Measurements from ENCODE around the gene RPS23. TPM values are rescaled to one million over a fixed set of nuclear protein-coding genes. Genes with fewer than 3 reads are reported as not detected.
"Not testable (repeated sequence)": the region's sequence is repeated elsewhere in the genome, so short reads cannot be mapped to it uniquely, and the experiment has no call there.

Gene RPS23
- total and polyA plus RNA-seq, 2 experiments from 2014 or later, result 702 to 1,239 TPM

DNA sequence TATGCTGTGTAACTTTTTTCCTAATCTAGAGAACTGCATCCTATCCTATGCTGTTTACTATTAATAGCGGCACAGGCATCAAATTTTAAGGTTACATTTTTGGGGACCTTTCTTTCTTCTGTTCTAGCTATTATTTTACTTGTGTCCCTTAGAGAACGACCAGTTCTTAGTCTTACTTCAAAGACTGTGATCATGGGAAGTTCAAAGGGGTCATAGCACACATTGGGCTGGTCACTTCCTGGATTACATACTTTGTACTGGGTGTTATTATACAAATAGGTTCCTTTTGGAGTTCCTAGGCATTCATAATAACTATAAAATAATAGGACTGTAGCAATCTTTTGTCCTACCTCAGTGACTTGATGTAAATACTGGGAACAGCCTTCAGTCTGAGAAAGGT is 8.8 kb downstream of the RPS23 start:
- not testable (repeated sequence) for H3K36me3 ChIP-seq; H3K9me3 ChIP-seq (ENCODE audit: low read depth); H3K4me1 ChIP-seq (ENCODE audit: low read depth); H3K27me3 ChIP-seq; H3K27ac ChIP-seq; H3K4me3 ChIP-seq; DNase-seq (ENCODE audit: low read depth in 1 of 2, low spot score in 1 of 2)

DNA sequence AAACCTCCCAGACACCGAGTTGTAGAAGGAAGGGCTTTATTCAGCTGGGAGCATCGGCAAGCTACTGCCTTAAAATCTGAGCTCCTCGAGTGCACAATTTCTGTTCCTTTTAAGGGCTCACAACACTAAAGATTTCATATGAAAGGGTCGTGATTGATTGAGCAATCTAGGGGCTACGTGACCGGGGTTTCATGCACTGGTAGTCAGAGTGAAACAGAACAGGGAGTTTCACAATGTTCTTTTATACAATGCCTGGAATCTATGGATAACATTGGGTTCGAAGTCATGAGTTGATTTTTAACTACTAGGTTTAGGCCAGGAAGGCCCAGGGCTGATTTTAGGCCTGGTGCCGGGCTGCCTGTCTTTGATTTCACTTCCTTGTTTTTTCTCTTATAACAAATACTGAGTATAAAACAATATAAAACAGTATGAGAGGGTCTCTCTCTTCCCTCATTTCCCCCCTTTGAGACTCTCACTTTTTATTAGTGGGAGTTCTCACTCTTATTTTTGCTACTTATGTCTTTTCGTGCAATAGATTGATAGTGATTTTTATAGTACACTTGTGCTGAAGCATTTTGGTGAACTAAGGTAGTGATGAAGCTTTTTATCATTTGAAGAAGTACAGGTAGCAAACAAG is 10.7 kb downstream of the RPS23 start:
- H3K4me3 ChIP-seq; H3K36me3 ChIP-seq; DNase-seq (ENCODE audit: low read depth in 1 of 2, low spot score in 1 of 2); H3K27me3 ChIP-seq; H3K27ac ChIP-seq; H3K4me1 ChIP-seq (ENCODE audit: low read depth); H3K9me3 ChIP-seq (ENCODE audit: low read depth): not testable (repeated sequence)

DNA sequence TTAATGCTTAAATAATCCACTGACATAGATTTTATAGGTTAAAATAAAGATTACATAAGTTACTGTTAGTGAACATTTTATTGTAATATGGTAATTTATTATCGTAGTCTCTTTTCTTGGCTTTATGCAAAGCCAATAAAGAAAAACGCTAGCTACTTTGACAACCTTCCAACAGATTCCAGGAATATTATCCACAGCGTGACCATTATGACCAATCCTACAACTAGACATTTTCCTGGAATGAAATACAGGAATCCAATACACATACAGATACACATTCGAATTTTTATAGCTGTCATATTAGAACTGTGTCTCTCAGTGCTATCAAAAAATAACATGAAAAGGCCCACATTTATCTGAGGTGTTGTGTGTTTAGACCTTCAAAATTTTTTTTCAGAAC is 13.1 kb downstream of the RPS23 start:
- H3K27ac ChIP-seq, result no peak overlapping the region
- H3K27me3 ChIP-seq, result no peaks in the 10 kb centered on the region
- H3K4me1 ChIP-seq (ENCODE audit: low read depth), result no peaks in the 10 kb centered on the region
- H3K4me3 ChIP-seq, result no peak overlapping the region
- peak in 1 of 2 donors; percentile 57 for DNase-seq (ENCODE audit: low read depth in 1 of 2, low spot score in 1 of 2)
- no peaks in the 10 kb centered on the region for H3K9me3 ChIP-seq (ENCODE audit: low read depth)
- TF ChIP-seq, protein P1, sequence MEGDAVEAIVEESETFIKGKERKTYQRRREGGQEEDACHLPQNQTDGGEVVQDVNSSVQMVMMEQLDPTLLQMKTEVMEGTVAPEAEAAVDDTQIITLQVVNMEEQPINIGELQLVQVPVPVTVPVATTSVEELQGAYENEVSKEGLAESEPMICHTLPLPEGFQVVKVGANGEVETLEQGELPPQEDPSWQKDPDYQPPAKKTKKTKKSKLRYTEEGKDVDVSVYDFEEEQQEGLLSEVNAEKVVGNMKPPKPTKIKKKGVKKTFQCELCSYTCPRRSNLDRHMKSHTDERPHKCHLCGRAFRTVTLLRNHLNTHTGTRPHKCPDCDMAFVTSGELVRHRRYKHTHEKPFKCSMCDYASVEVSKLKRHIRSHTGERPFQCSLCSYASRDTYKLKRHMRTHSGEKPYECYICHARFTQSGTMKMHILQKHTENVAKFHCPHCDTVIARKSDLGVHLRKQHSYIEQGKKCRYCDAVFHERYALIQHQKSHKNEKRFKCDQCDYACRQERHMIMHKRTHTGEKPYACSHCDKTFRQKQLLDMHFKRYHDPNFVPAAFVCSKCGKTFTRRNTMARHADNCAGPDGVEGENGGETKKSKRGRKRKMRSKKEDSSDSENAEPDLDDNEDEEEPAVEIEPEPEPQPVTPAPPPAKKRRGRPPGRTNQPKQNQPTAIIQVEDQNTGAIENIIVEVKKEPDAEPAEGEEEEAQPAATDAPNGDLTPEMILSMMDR (IDR thresholded peaks at IDR 0.05; ENCODE audit: low read depth, low read length), result no peak
- no peaks in the 10 kb centered on the region for H3K36me3 ChIP-seq

DNA sequence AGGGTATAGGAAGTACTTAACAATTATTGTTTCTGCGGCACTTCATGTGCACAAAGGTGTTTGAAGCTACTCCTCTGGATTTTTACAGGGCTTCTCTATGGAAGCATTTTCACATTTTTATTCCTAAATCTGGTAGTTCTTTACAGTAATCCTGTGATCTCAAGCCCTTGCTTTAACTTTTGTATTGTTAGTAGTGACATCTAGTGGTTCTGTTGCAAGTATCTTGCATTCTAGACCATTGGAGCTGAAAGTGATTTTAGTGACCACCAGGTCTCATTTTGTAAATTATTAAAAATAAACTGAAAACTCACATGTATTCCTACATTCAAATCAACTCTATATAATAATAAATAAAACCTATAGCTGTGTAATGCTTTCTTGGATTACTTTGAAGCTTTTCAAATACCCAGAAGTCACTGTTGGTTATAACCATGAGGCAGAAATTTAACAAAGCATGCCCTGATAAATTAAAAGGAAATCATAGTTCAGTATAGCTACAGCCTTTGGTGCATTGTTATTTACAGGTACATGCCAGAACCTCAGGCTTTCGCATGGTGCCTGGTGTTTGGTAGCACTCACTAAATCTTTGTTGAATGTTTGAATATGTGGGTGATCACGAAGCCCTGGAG is 18.9 kb downstream of the RPS23 start:
- Histone ChIP-seq H3K27me3 (no peaks in the 10 kb centered on the region), H3K4me1 (ENCODE audit: low read depth) (peaks cover 5% of the 10 kb centered on the region), H3K27ac (no peak overlapping the region), H3K4me3 (no peak overlapping the region), H3K36me3 (no peaks in the 10 kb centered on the region), H3K9me3 (ENCODE audit: low read depth) (no peaks in the 10 kb centered on the region)
- TF ChIP-seq, protein P1 (IDR thresholded peaks at IDR 0.05; ENCODE audit: low read depth, low read length), result peak; percentile 61
- peak; percentile 21 to 59 for DNase-seq (ENCODE audit: low read depth in 1 of 2, low spot score in 1 of 2)

DNA sequence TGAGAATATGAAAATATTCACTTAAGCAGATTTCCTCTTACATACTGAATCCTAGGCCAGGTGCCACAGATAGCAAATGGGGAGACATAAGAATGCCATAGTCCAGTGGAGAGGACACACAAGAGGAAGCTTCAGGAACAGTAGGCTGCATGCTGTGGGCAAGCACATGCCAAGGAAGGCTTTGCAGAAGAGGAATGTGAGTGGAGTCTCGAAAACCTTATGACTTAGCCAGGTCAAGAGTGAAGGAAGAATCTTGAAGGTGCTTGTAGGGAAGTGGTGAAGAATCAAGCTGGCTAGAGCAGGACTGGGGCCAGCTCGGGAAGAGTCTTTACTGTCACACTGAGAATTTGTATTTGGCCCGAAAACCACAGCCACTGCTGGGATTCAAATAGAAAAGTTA is 20.4 kb downstream of the RPS23 start:
- DNase-seq (ENCODE audit: low read depth in 1 of 2, low spot score in 1 of 2), result no peak
- H3K27ac ChIP-seq, result no peak overlapping the region

DNA sequence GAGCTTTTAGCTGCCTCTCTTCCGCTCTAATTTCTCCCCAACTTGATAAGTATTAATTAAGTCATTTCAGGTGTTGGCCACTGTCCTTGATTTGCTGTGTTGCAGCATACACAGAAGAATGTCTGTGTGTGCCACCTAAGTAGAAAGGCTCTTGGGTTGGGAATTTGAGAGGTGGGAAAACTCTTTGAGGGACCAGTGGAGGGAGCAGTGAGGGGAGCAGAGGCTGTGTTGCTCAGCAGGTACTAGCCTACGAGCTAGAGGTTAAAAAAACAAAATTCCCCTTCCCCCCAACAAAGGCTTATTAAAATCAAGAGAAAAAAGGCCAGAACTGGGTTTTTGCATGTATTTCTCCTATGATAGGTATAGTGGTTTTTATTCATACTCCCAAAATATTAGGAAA is 20.9 kb downstream of the RPS23 start:
- TF ChIP-seq, protein P1 (IDR thresholded peaks at IDR 0.05; ENCODE audit: low read depth, low read length), result no peak
- H3K27me3 ChIP-seq, result no peaks in the 10 kb centered on the region
- H3K4me1 ChIP-seq (ENCODE audit: low read depth), result peaks cover 5% of the 10 kb centered on the region
- H3K27ac ChIP-seq, result no peak overlapping the region
- no peak for DNase-seq (ENCODE audit: low read depth in 1 of 2, low spot score in 1 of 2)
- H3K4me3 ChIP-seq, result no peak overlapping the region
- no peaks in the 10 kb centered on the region for H3K36me3 ChIP-seq
- no peaks in the 10 kb centered on the region for H3K9me3 ChIP-seq (ENCODE audit: low read depth)

More for the DNA sequence above, 20.4 kb downstream of the RPS23 start:
- no peaks in the 10 kb centered on the region for H3K27me3 ChIP-seq
- no peaks in the 10 kb centered on the region for H3K9me3 ChIP-seq (ENCODE audit: low read depth)
- peaks cover 5% of the 10 kb centered on the region for H3K4me1 ChIP-seq (ENCODE audit: low read depth)
- no peak overlapping the region for H3K4me3 ChIP-seq
- H3K36me3 ChIP-seq, result no peaks in the 10 kb centered on the region
- TF ChIP-seq, protein P1 (IDR thresholded peaks at IDR 0.05; ENCODE audit: low read depth, low read length), result no peak
